ENCODE data around the gene TRAM2.

TRAM2 gene

DNA sequence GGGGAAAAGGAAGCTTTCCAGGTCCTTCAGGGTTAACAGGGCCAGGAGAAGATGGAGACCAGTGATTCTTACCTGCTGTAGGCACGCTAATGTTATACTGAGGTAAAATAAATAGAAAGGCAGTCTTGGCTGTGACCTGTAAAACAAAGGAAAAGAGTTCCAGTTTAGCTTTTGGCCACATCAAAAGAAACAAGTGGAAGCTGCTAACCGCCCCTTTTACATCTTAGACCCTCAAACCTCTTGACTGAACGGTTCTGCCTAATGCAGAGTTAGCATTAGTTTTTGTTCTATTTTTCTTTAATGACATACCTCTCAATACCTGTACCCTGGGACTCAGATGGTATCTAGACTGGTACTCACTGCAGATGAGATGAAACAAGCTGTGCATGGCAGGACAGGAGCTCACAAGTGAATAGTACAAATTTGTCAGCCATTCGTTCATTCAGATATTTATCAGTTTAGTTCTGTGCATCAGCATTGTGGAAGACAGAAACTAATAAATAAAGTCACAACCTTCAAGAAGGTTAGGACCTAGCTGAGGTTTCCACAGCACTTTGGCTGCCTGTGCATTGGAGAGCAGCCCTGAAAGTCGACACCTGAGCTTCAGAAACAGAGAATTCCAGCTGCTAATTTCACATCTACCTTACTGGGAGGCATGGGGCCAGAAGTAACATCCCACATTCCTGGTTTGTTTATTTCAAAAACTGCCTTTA, 41.0 kb downstream of the TRAM2 start:
- Mint-ChIP-seq H3K4me3 (peak overlapping the region; percentile 12), H3K36me3 (ENCODE audit: insufficient read depth) (peaks cover 6% of the 10 kb centered on the region), H3K27ac (ENCODE audit: low read depth) (peak overlapping the region; percentile 36), H3K27me3 (no peaks in the 10 kb centered on the region), H3K9me3 (no peaks in the 10 kb centered on the region), H3K4me1 (peaks cover 49% of the 10 kb centered on the region)
- ATAC-seq (replicated peaks; ENCODE audit: extremely low read depth, poor library complexity, severe bottlenecking) (peak; percentile 26), DNase-seq (ENCODE audit: low spot score in 2 of 2) (no peak)

DNA sequence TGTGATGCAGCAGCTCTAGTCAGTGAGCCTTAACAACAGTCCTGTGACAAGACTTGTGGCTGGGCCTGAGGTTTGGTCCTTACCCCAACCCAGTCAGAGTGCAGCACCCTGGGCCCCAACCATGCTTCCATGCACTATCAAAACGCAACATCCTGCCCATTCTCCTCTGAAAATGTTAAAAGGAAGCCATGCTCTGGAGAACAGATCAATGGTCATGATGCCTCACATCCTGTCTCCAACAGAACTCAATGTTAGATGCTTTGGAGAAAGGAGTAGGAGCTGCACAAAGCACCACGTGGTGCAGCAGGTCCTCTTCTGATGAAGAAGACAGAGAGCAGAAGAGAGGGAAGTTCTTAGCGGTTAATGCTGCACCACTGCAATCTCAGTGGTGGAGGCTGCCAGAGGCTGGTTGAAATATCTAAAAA, 41.9 kb downstream of the TRAM2 start:
- peak overlapping the region; percentile 36 for H3K27ac Mint-ChIP-seq (ENCODE audit: low read depth)
- no peak for DNase-seq (ENCODE audit: low spot score in 2 of 2)
- H3K36me3 Mint-ChIP-seq (ENCODE audit: insufficient read depth), result peaks cover 6% of the 10 kb centered on the region
- peak overlapping the region; percentile 12 for H3K4me3 Mint-ChIP-seq
- peak; percentile 26 for ATAC-seq (replicated peaks; ENCODE audit: extremely low read depth, poor library complexity, severe bottlenecking)
- H3K9me3 Mint-ChIP-seq, result no peaks in the 10 kb centered on the region
- H3K27me3 Mint-ChIP-seq, result no peaks in the 10 kb centered on the region
- H3K4me1 Mint-ChIP-seq, result peaks cover 47% of the 10 kb centered on the region

DNA sequence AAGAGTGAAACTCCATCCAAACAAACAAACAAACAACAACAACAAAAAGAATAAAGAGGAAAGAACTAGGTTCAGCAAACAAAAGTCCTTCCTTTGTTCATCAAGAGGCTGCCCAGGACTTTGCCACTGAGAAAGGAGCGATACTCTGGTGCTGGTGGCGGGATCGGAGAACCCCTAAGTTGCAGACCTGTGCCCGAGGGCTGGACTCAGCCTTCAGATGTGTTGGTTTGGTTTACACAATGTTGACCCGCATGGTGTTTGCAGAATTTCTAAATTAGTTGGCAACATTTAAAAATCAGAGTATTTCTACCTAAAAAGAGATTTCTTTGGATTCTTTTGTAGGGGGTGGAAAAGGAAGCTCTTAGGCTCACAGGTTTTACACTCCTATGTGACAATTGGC, 42.5 kb downstream of the TRAM2 start:
- Mint-ChIP-seq H3K4me3 (no peak overlapping the region), H3K4me1 (peaks cover 40% of the 10 kb centered on the region), H3K9me3 (no peaks in the 10 kb centered on the region), H3K36me3 (ENCODE audit: insufficient read depth) (peaks cover 6% of the 10 kb centered on the region), H3K27ac (ENCODE audit: low read depth) (no peak overlapping the region), H3K27me3 (no peaks in the 10 kb centered on the region)
- DNase-seq (ENCODE audit: low spot score in 2 of 2) (no peak), ATAC-seq (replicated peaks; ENCODE audit: extremely low read depth, poor library complexity, severe bottlenecking) (no peak)

DNA sequence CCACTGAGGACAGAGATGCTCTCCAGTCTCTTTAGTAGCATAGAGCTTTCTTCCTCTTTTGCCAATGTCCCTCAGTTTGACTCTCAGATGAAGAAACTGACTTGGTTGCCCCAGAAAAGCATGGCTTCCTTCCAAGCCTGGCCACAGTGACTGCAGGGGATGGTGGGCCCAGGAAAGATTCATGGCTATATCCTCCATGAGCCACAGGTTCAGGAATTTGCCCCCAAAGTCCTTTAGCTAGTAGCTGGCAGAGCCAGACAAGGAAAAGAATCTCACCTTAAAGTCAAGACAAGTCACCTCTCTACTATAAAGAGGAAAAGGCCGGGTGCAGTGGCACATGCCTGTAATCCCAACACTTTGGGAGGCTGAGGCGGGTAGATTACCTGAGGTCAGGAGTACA, 43.4 kb downstream of the TRAM2 start:
- ATAC-seq (replicated peaks; ENCODE audit: extremely low read depth, poor library complexity, severe bottlenecking) (no peak), DNase-seq (ENCODE audit: low spot score in 2 of 2) (no peak)
- Mint-ChIP-seq H3K4me3 (no peak overlapping the region), H3K9me3 (no peaks in the 10 kb centered on the region), H3K36me3 (ENCODE audit: insufficient read depth) (peaks cover 6% of the 10 kb centered on the region), H3K27me3 (no peaks in the 10 kb centered on the region), H3K4me1 (peaks cover 35% of the 10 kb centered on the region), H3K27ac (ENCODE audit: low read depth) (no peak overlapping the region)

DNA sequence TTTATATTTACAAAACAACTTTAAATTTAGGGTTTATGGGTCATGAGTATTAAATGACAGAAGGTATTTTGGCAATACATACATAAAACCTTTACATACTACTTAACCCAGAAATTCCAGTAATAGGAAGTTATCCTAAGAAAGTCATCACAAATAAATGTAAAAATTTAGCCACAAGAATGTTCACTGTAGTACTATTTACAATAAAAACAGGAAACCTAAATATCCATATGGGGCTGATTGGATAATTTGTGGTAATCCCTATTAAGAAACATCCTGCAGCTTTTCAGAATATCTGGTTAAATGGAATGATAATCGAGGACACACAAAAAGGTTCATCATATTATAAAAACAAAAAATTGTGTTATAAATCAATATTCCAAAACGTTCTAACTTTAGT, 44.4 kb downstream of the TRAM2 start:
- no peaks in the 10 kb centered on the region for H3K9me3 Mint-ChIP-seq
- H3K4me1 Mint-ChIP-seq, result peaks cover 25% of the 10 kb centered on the region
- H3K27me3 Mint-ChIP-seq, result no peaks in the 10 kb centered on the region
- no peak for ATAC-seq (replicated peaks; ENCODE audit: extremely low read depth, poor library complexity, severe bottlenecking)
- H3K27ac Mint-ChIP-seq (ENCODE audit: low read depth), result no peak overlapping the region
- H3K4me3 Mint-ChIP-seq, result no peak overlapping the region
- peaks cover 6% of the 10 kb centered on the region for H3K36me3 Mint-ChIP-seq (ENCODE audit: insufficient read depth)
- no peak for DNase-seq (ENCODE audit: low spot score in 2 of 2)

GRCh38 chr6:52531834-52532233, 45.0 kb downstream of the TRAM2 start:
- no peak overlapping the region for H3K4me3 Mint-ChIP-seq
- H3K27ac Mint-ChIP-seq (ENCODE audit: low read depth), result no peak overlapping the region
- peaks cover 19% of the 10 kb centered on the region for H3K4me1 Mint-ChIP-seq
- peaks cover 6% of the 10 kb centered on the region for H3K36me3 Mint-ChIP-seq (ENCODE audit: insufficient read depth)
- ATAC-seq (replicated peaks; ENCODE audit: extremely low read depth, poor library complexity, severe bottlenecking) (no peak), DNase-seq (ENCODE audit: low spot score in 2 of 2) (no peak)
- no peaks in the 10 kb centered on the region for H3K9me3 Mint-ChIP-seq
- H3K27me3 Mint-ChIP-seq, result no peaks in the 10 kb centered on the region

- Mint-ChIP-seq H3K27ac (ENCODE audit: low read depth) (no peak overlapping the region), H3K36me3 (ENCODE audit: insufficient read depth) (peaks cover 6% of the 10 kb centered on the region), H3K27me3 (no peaks in the 10 kb centered on the region), H3K9me3 (no peaks in the 10 kb centered on the region), H3K4me3 (no peak overlapping the region), H3K4me1 (peaks cover 15% of the 10 kb centered on the region)
- DNase-seq (ENCODE audit: low spot score in 2 of 2) (no peak), ATAC-seq (replicated peaks; ENCODE audit: extremely low read depth, poor library complexity, severe bottlenecking) (no peak)
Measured at GRCh38 chr6:52531396-52531795, 45.5 kb downstream of the TRAM2 start.

- ATAC-seq (replicated peaks; ENCODE audit: extremely low read depth, poor library complexity, severe bottlenecking), result no peak
- no peak for DNase-seq (ENCODE audit: low spot score in 2 of 2)
- Mint-ChIP-seq H3K27me3 (no peaks in the 10 kb centered on the region), H3K4me1 (peaks cover 7% of the 10 kb centered on the region), H3K4me3 (no peak overlapping the region), H3K9me3 (no peaks in the 10 kb centered on the region), H3K27ac (ENCODE audit: low read depth) (no peak overlapping the region), H3K36me3 (ENCODE audit: insufficient read depth) (peaks cover 6% of the 10 kb centered on the region)
Measured at GRCh38 chr6:52530351-52530750, 46.5 kb downstream of the TRAM2 start.

DNA sequence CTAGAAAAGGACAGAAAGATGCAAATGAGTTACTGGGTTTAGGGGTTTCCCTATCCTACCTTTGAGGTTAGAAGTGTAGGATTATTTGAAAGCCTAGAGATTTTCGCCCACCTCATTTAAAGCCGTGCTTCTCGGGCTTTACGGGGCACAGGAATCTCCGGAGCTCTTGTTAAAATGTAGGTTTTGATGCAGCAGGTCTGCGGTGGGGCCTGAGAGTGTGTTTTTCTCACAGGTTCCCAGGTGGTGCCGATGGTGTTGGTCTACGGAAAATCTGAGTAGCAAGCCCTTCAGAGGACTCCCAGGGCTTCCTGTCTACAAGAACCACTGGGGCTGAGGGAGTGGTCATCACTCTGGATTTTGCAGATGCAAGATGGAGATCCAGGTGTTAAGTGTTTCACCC, 47.5 kb downstream of the TRAM2 start:
- peaks cover 2% of the 10 kb centered on the region for H3K36me3 Mint-ChIP-seq (ENCODE audit: insufficient read depth)
- H3K9me3 Mint-ChIP-seq, result no peaks in the 10 kb centered on the region
- no peak overlapping the region for H3K4me3 Mint-ChIP-seq
- peaks cover 9% of the 10 kb centered on the region for H3K4me1 Mint-ChIP-seq
- H3K27ac Mint-ChIP-seq (ENCODE audit: low read depth), result no peak overlapping the region
- H3K27me3 Mint-ChIP-seq, result no peaks in the 10 kb centered on the region
- no peak for DNase-seq (ENCODE audit: low spot score in 2 of 2)
- no peak for ATAC-seq (replicated peaks; ENCODE audit: extremely low read depth, poor library complexity, severe bottlenecking)

DNA sequence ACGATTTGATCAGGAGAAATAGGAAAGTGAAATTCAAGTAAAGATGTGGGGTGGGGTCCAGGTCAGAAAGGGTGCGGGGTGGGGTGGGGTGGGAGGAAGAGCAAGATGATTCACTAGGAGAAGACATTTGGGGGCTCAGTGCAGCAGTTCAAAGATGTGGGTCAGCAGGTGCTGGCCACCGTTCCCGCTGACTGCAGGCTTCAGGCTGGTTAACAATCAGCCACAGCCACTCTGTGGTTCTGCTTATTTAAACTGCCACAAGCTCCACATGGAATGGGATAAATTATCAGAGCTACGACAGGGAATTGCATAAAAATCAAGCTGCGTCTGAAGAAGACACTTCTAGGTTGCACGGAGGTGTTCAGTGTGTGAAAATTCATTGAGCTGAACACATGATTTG, 49.4 kb downstream of the TRAM2 start:
- Mint-ChIP-seq H3K27ac (ENCODE audit: low read depth) (no peak overlapping the region), H3K4me1 (peaks cover 19% of the 10 kb centered on the region), H3K36me3 (ENCODE audit: insufficient read depth) (peaks cover 3% of the 10 kb centered on the region), H3K4me3 (no peak overlapping the region), H3K27me3 (no peaks in the 10 kb centered on the region), H3K9me3 (no peaks in the 10 kb centered on the region)
- ATAC-seq (replicated peaks; ENCODE audit: extremely low read depth, poor library complexity, severe bottlenecking) (no peak), DNase-seq (ENCODE audit: low spot score in 2 of 2) (no peak)

DNA sequence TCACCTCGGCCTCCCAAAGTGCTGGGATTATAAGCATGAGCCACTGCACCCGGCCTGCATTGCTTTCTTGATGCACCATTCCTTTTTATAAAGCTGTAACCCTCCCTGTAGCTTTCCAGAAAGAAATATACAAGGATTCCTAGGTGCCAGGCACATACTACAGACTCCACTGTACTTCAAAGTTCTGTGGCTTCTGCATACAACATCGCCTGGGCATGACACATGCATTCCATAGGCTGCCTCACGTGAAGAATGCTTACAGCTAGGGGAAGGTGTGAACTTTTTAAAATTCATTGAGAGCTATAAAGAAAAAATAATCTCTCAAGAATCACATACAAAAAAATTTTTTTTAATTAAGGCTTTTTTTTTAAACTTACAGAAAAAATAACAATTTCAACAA, 50.2 kb downstream of the TRAM2 start:
- DNase-seq (ENCODE audit: low spot score in 2 of 2), result no peak
- H3K36me3 Mint-ChIP-seq (ENCODE audit: insufficient read depth), result peaks cover 3% of the 10 kb centered on the region
- H3K27me3 Mint-ChIP-seq, result no peaks in the 10 kb centered on the region
- ATAC-seq (replicated peaks; ENCODE audit: extremely low read depth, poor library complexity, severe bottlenecking), result no peak
- no peaks in the 10 kb centered on the region for H3K9me3 Mint-ChIP-seq
- H3K4me1 Mint-ChIP-seq, result peaks cover 19% of the 10 kb centered on the region
- H3K27ac Mint-ChIP-seq (ENCODE audit: low read depth), result no peak overlapping the region
- no peak overlapping the region for H3K4me3 Mint-ChIP-seq

DNA sequence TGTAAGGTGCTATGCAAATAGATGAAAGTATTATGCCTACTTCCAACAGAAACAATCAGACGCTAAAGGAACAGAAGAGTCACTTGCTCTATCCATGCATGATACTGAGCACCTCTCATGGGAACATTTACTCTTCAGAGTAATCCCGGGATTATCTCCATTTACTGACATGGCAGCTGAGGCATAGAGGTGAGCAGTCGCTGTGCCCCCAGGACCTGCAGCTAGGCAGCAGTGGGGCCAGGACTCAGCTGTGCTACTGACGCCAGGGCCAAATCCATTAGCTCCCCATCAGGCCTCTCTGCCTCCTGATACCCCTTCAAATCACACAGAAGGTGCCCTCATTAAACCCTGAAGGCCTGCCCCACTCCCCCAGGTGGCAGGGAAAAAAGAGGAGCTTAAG, 51.9 kb downstream of the TRAM2 start:
- H3K4me1 Mint-ChIP-seq, result peaks cover 19% of the 10 kb centered on the region
- H3K27ac Mint-ChIP-seq (ENCODE audit: low read depth), result no peak overlapping the region
- no peaks in the 10 kb centered on the region for H3K9me3 Mint-ChIP-seq
- H3K36me3 Mint-ChIP-seq (ENCODE audit: insufficient read depth), result peaks cover 3% of the 10 kb centered on the region
- no peaks in the 10 kb centered on the region for H3K27me3 Mint-ChIP-seq
- DNase-seq (ENCODE audit: low spot score in 2 of 2) (no peak), ATAC-seq (replicated peaks; ENCODE audit: extremely low read depth, poor library complexity, severe bottlenecking) (no peak)
- no peak overlapping the region for H3K4me3 Mint-ChIP-seq

DNA sequence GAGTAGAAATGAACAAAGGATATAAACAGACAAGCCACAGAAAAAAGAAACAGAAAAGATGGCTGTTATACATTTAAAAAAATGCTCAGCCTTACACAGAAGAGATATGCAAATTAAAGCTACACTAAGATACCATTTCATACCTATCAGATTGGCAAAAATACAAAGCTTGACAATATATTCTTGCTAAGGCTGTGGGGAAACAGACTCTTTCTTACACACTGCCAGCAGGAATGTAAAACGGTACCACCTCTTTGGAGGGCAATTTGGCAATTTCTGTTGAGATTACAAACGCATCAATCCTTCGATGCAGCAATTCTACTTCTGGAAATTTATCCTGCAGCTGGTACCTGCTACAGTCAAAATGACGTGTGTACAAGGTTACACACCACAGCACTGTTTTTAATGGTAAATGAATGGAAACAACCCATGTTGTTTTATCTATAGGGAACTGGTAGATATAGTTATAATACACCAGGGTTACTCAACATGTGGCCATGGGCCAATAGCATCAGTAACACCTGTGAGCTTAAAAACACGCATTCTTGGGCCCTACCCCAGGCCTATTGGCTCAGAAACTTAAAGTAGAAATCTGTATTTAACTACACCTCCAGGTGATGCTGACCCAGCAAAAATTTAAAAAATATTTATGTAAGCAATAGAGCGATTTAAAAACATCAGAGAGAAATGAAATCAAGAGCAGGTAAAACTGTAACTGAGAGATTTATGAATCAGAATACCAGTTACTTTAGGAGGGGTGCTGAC, 53.3 kb downstream of the TRAM2 start:
- Mint-ChIP-seq H3K9me3 (no peaks in the 10 kb centered on the region), H3K4me1 (peaks cover 24% of the 10 kb centered on the region), H3K36me3 (ENCODE audit: insufficient read depth) (peaks cover 3% of the 10 kb centered on the region), H3K4me3 (no peak overlapping the region), H3K27ac (ENCODE audit: low read depth) (no peak overlapping the region), H3K27me3 (no peaks in the 10 kb centered on the region)
- ATAC-seq (replicated peaks; ENCODE audit: extremely low read depth, poor library complexity, severe bottlenecking) (no peak), DNase-seq (ENCODE audit: low spot score in 2 of 2) (no peak)

Measured in central memory CD8-positive, alpha-beta T cell (primary cell).